GM12874 (cell line): ENCODE measurements around the gene GSTP1.

Source experiments
- CTCF ChIP-seq: IDR thresholded peaks from 2 replicates; pipeline ENCODE4 v1.5.1; 2011; ENCODE audit warnings: low read depth, mild to moderate bottlenecking, control low read depth, low read length, moderate library complexity; ENCODE audit not compliant: insufficient read depth

The GSTP1 gene

GRCh38 chr11:67583247-67584204 lies at the start of gene GSTP1:
TSS of gene GSTP1 (plus strand) at chr11:67583812. CDS start at chr11:67583844, 32 bp downstream.
- peak; percentile 75 for TF ChIP-seq CTCF

- TF ChIP-seq CTCF = no peak
These were observed 49.4 kb upstream of the GSTP1 start for GRCh38 chr11:67534070-67534679.

- no peak for TF ChIP-seq CTCF
These were observed 48.1 kb upstream of the GSTP1 start for GRCh38 chr11:67535561-67535960.

- TF ChIP-seq CTCF = no peak
These were observed 45.3 kb upstream of the GSTP1 start for GRCh38 chr11:67538306-67538705.

GRCh38 chr11:67538823-67539505 lies 44.6 kb upstream of the GSTP1 start:
- TF ChIP-seq CTCF = no peak

GRCh38 chr11:67539550-67539949 lies 44.1 kb upstream of the GSTP1 start:
- no peak for TF ChIP-seq CTCF

- no peak for TF ChIP-seq CTCF
These were observed 42.4 kb upstream of the GSTP1 start for GRCh38 chr11:67541198-67541597.
